Aorta (tissue), 5 donors: ENCODE data around the gene PXMP4. TPM values are rescaled to one million over a fixed set of nuclear protein-coding genes. Genes with fewer than 3 reads are reported as not detected.

ENCODE experiments used
- ATAC-seq: fragments of 200-7000 bp; cut with Tn5 transposase; one replicate; pipeline ENCODE4 v1.9.1; 2022; ENCODE audit warnings: moderate library complexity; ENCODE audit not compliant: low FRiP score
- DNase-seq, 2 donors: peaks; one replicate each; pipeline ENCODE4 v3.0.0-alpha.2; 2020
- H3K27ac ChIP-seq, 2 donors: one replicate each; pipeline ENCODE4 v1.5.1; 2013; ENCODE audit warnings: low read length in 2 of 2, mild to moderate bottlenecking in 2 of 2, moderate library complexity in 2 of 2, control low read depth in 1 of 2, inconsistent platforms in 1 of 2, low read depth in 1 of 2
- H3K27me3 ChIP-seq, 2 donors: one replicate each; pipeline ENCODE4 v1.6.1; 2013; ENCODE audit warnings: control low read depth in 1 of 2, low read length in 1 of 2, mild to moderate bottlenecking in 1 of 2, moderate library complexity in 1 of 2; ENCODE audit not compliant: insufficient read depth in 2 of 2, control insufficient read depth in 1 of 2
- H3K36me3 ChIP-seq, 2 donors: one replicate each; pipeline ENCODE4 v1.6.1; 2013; ENCODE audit warnings: control low read depth in 1 of 2, low read length in 1 of 2, mild to moderate bottlenecking in 1 of 2; ENCODE audit not compliant: insufficient read depth in 2 of 2, control insufficient read depth in 1 of 2
- H3K4me1 ChIP-seq, 2 donors: one replicate each; pipeline ENCODE4 v1.6.1; 2013; ENCODE audit warnings: low read length in 2 of 2, control low read depth in 1 of 2, mild to moderate bottlenecking in 1 of 2, moderate library complexity in 1 of 2; ENCODE audit not compliant: insufficient read depth in 2 of 2, control insufficient read depth in 1 of 2
- H3K4me3 ChIP-seq, 2 donors: one replicate each; pipeline ENCODE4 v1.5.1; 2013; ENCODE audit warnings: low read length in 2 of 2, control low read depth in 1 of 2, mild to moderate bottlenecking in 1 of 2
- H3K9me3 ChIP-seq: one replicate; pipeline ENCODE4 v1.6.1; 2013; ENCODE audit warnings: mild to moderate bottlenecking, low read length; ENCODE audit not compliant: control insufficient read depth
- WGBS, 2 donors: extraction: QIAGEN DNeasy Blood & Tissue Kit; methylation state at CpG; one replicate each; pipeline ENCODE4 v1.1.7; 2013; 5-methylcytosine and 5-hydroxymethylcytosine counted together
- intact Hi-C, 2 donors: fragments of 100-400 bp; cut with DNase I; formaldehyde crosslinking; loops; one replicate each; pipeline versions ENCODE4 v1.14.2 to v1.15.0; 2022
- polyA plus RNA-seq, 2 donors: library from polyadenylated mRNA; stranded (reverse); fragments of 200-250 nt; gene quantifications; one replicate each; pipeline ENCODE4 v1.2.3, GENCODE V29; 2013
- total RNA-seq, 2 donors: library from RNA; stranded (reverse); fragmentation: NEBNext Ultra II Directional; extraction: Animal tissue kit (Norgen Biotek cat#: 25700); gene quantifications; one replicate each; pipeline ENCODE4 v1.2.1, GENCODE V29; 2021
- donor health status: healthy with polysubstance abuse.
- donor health status: Bipolar disorder and iron deficiency.
- donor health status: DM: no; HTN: no; CAD: no.
- donor health status: DM: no; HTN: no; CAD: no.
- donor health status: DM: yes; HTN: yes; CAD: no.

The PXMP4 gene
- total and polyA plus RNA-seq, 4 donors = 1.5 to 7.5 (median 4.7) TPM

DNA sequence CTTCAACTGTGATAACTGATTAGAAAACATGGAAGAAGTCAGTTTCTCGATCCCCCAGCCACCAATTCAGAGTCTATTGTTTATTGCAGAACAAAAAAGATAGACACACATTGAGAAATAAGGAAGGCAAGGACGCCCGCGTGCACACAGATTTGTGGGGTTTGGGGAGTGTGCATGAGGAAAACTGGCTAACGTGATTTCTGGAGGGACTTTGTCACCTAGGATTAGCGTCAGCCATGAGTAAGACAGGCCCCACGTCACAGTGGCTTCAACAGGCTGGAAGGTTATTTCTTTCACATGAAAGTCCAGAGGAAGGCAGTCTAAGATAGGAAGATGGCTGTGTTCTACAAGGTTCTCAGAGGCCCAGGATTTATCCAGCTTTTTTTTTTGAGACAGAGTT, 19.4 kb upstream of the PXMP4 start:
- Histone ChIP-seq H3K4me3 (no peak overlapping the region), H3K4me1 (no peaks in the 10 kb centered on the region), H3K27ac (no peak overlapping the region), H3K36me3 (no peaks in the 10 kb centered on the region), H3K9me3 (peaks cover 3% of the 10 kb centered on the region), H3K27me3 (no peaks in the 10 kb centered on the region)
- DNase-seq (no peak), ATAC-seq (no peak)
- intact Hi-C loops = loop anchor here in 1 of 2 donors (10.0 kb wide), 2 partner anchors 65 to 295 kb away; partner anchors contain the start of gene SNTA1
- 90% methylated on average over 7 of the region's 7 CpGs for WGBS, 2 donors

DNA sequence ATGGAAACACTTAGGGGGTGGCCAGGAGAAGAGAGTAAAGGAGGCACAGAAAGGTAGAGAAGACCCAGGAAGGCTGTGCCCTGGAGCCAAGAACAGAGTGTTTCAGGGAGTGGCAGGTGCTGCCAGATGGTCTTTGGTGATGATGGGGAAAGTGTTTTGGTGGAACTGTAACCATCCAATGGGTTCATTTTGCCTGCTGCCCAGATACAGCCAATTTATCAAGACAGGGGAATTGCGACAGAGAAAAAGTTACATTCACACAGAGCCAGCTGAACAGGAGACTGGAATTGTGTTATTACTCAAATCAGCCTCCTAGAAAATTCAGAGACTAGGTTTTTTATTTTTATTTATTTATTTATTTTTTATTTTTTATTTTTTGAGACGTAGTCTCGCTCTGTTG, 16.9 kb upstream of the PXMP4 start:
- no peak for ATAC-seq
- H3K27me3 ChIP-seq = no peaks in the 10 kb centered on the region
- H3K36me3 ChIP-seq = no peaks in the 10 kb centered on the region
- intact Hi-C loops = loop anchor here in 1 of 2 donors (10.0 kb wide), 2 partner anchors 68 to 292 kb away; partner anchors contain the start of gene SNTA1
- no peak overlapping the region for H3K4me3 ChIP-seq
- DNase-seq = no peak
- H3K4me1 ChIP-seq = no peaks in the 10 kb centered on the region
- 98 to 100% methylated on average over 3 of the region's 3 CpGs for WGBS, 2 donors
- peaks cover 3% of the 10 kb centered on the region for H3K9me3 ChIP-seq
- no peak overlapping the region for H3K27ac ChIP-seq

DNA sequence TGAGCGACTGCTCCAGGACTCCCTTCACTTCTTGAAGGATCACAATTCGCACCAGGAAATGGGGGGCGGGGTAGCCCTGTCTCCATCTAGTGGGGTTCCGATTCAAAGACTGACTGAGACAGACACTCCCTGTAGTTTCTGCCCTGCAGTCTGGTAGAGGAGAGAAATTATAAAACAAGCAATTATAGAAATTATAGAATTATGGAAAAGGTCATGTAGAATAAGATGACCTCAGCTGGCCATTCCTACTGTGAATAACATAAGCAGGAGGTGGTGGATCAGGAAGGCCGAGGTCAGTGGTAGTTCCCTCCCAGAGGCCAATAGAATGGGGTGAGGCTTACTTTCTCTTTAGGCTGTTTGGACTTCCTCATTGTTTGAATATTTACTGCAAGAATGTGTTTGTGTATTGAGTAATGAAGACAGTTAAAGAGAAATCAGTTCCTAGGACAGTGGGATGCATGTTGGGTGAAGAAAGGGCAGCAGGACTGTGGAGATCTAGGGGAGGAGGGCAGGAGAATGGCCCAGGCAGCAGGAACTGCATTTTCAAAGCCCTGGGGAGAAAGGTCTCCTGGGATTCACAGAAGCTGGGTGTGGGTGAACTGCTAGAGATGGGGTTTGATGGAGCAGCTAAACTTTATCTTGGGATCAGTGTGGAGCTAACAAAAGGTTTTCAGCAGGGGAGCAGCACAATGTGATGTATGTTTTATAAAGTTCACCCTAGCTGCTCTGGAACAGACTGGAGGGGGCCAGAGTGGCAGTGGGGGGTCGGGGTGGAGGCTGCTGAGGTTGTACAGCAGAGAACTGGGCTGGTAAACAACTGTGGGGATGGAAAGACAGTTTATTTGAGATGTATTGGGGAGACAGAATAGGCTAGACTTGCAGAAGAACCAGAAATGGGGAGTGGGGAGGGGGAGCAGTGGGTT, 13.8 kb upstream of the PXMP4 start:
- Histone ChIP-seq H3K27me3 (no peaks in the 10 kb centered on the region), H3K9me3 (peaks cover 3% of the 10 kb centered on the region), H3K4me3 (no peak overlapping the region), H3K36me3 (no peaks in the 10 kb centered on the region), H3K4me1 (no peaks in the 10 kb centered on the region), H3K27ac (no peak overlapping the region)
- DNase-seq = peak in 1 of 2 donors; percentile 58
- 80 to 86% methylated on average over 6 of the region's 6 CpGs for WGBS, 2 donors
- ATAC-seq = no peak
- intact Hi-C loops = loop anchor here in 1 of 2 donors (10.0 kb wide), 2 partner anchors 71 to 289 kb away; partner anchors contain the start of gene SNTA1

DNA sequence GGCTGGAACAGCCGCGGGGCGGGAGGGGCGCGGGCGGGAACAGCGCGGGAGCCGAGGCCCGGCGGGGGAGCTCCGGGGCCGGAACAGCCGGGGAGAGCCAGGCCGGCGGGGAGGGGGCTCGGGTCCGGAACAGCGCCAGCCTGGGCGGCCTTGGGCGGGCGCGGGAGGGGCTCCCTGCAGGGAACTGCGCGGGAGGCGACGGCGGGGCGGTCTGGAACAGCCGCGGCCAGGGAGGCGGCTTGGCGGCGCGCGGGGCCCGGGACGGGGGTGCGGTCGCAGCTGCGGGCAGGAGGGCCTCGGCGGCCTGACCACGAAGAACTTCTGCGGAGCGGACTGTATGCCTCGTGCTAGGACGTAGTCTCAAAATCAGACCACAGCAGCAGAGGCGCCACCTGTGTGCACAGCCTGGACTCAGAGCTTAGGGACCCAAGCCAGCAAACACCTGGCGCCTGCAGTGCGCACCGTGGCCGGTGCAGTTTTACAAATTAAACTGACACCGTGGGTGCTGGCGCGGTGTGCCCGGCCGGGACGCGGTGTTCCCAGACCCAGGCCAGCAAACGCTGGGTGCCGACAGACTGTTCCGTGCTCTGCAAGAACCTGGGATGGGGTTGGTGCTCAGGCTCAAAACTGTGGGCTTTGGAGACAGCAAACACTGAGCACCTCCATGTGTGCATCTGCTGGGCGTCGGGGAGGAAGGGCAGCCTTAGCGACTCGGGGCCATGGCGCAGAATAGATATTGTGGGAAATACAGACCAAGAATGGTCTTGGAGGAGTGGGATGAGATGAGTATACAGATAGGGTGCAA, 12.3 kb upstream of the PXMP4 start:
- 1% methylated on average over 43 to 68 of the region's 68 CpGs for WGBS, 2 donors
- ATAC-seq (peak; percentile 56), DNase-seq (peak; percentile 91 to 94)
- Histone ChIP-seq H3K27me3 (no peaks in the 10 kb centered on the region), H3K4me1 (no peaks in the 10 kb centered on the region), H3K9me3 (peaks cover 3% of the 10 kb centered on the region), H3K36me3 (no peaks in the 10 kb centered on the region), H3K4me3 (peak overlapping the region; percentile 23 to 40), H3K27ac (peak overlapping the region; percentile 12 to 84)
- intact Hi-C loops = loop anchor here in 1 of 2 donors (10.0 kb wide), 2 partner anchors 72 to 288 kb away; partner anchors contain the start of gene SNTA1

DNA sequence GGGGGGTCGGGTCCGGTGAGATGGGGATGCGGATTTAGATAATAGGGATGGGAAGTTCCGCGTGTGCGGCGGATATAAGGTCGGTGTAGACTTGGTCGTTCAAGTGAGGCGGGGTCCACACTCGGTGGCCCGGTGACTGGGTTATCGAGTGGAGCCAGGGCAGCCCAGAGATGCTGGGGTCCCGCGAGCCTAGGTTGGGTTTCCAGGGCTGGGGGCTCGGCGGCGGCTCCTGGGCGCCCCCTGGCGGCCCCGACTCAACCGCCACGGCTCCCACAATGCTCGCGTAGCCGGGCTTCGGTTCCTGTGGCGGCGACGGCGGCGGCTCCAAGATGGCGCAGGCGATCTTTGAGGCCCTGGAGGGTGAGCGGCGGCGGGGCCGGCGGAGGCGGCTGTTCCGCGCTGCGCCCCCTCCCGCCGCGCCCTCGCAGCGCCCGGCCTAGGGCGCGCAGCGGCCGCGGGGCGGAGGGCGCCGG, 11.6 kb upstream of the PXMP4 start, which contains the start of gene ZNF341:
ZNF341 (plus strand) TSS at position 304 of the 473 bp plus-strand sequence; CDS start at position 330, 26 bp downstream.
- intact Hi-C loops = loop anchor here in 1 of 2 donors (10.0 kb wide), 2 partner anchors 73 to 287 kb away; partner anchors contain the start of gene SNTA1
- peak within 1 kb of the TSS; percentile 12 to 84 for H3K27ac ChIP-seq
- H3K4me1 ChIP-seq = no peaks in the 10 kb centered on the region
- no peaks in the 10 kb centered on the region for H3K27me3 ChIP-seq
- WGBS, 2 donors = 4 to 6% methylated on average over 34 to 57 of the region's 57 CpGs
- no peaks in the 10 kb centered on the region for H3K36me3 ChIP-seq
- ATAC-seq = peak; percentile 94
- H3K9me3 ChIP-seq = peaks cover under 1% of the 10 kb centered on the region
- peak within 1 kb of the TSS; percentile 23 to 40 for H3K4me3 ChIP-seq
- DNase-seq = peak; percentile 93 to 96

DNA sequence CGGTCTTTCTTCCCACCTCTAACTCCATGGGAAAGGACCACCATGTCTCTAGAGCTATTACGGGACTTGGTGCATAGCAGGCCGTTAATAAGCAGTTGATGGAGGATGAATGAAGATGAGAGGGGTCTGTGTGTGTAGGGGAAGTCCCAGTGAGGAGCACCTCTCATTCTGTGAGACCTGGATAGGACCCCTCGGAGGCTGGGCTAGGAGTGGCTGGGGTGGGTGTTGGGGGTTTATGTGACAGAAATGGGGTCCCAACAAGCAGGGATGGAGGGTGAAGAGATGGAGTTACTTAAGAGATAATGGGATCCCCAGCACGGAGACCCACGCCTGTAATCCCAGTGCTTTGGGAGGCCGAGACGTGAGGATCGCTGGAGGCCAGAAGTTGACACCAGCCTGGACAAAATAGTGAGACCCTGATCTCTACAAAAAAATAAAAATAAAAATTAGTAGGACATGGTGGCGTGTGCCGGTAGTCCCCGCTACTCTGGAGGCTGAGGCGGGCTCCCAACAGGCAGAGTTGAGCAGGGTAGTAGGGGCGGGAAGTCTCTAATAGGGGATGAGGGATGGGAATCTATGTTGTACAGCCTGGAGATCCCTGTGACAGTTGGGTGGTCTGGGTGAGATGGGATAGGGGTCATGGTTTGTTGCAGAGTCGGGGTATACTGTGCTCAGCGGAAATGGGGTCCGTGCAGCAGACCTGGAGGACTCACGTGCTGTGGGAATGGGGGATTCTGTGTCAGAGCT, 11.0 kb upstream of the PXMP4 start:
- DNase-seq (no peak), ATAC-seq (peak; percentile 5)
- Histone ChIP-seq H3K9me3 (no peaks in the 10 kb centered on the region), H3K36me3 (no peaks in the 10 kb centered on the region), H3K27me3 (no peaks in the 10 kb centered on the region), H3K4me1 (no peaks in the 10 kb centered on the region), H3K4me3 (peak overlapping the region; percentile 23 to 27), H3K27ac (peak overlapping the region in 1 of 2 donors; percentile 49)
- WGBS, 2 donors = 81 to 84% methylated on average over 18 of the region's 18 CpGs
- intact Hi-C loops = loop anchor here in 1 of 2 donors (10.0 kb wide), 2 partner anchors 74 to 286 kb away; partner anchors contain the start of gene SNTA1

DNA sequence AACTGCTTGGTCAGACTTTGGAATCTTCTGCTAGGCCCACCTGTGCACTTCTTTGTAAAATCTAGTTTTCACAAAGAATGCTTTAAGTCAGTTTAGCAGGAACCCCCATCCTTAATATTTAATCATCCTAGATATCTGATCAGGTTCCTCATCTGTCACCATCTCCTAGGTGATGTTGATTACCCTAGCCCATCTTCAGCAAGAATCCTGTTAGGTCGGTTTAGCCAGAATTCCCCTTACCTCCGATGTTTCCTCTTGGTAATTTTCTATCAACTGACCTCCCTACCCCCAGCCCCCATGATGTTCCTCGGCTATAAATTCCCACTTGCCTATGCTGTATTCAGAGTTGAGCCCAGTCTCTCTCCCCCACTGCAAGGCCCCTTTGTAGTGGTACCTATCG, 9.0 kb upstream of the PXMP4 start:
- Histone ChIP-seq H3K27ac (no peak overlapping the region), H3K9me3 (no peaks in the 10 kb centered on the region), H3K4me3 (no peak overlapping the region), H3K36me3 (no peaks in the 10 kb centered on the region), H3K4me1 (no peaks in the 10 kb centered on the region), H3K27me3 (no peaks in the 10 kb centered on the region)
- DNase-seq = no peak
- 77 to 78% methylated on average over 4 of the region's 4 CpGs for WGBS, 2 donors
- no peak for ATAC-seq
- intact Hi-C loops = no loop called here

DNA sequence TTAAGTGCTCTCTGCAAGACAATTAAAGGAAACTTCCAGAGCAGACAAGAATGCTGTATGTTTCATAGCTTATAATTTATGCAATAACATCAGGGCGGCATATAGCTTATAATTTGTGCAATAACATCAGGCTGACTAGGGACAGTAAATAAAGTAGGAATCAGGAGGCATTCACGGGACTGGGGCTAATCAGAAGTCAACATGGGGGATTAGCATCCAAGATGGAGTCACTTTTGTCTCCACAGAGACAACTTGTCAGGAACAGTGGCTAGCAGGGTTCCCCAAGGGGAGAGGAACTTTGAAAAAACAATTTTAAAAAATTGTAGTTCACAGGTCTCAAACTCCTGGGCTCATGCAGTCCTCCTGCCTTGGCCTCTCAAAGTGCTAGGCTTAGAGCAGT, 8.4 kb upstream of the PXMP4 start:
- H3K9me3 ChIP-seq = no peaks in the 10 kb centered on the region
- H3K27me3 ChIP-seq = no peaks in the 10 kb centered on the region
- intact Hi-C loops = no loop called here
- no peak overlapping the region for H3K4me3 ChIP-seq
- ATAC-seq = no peak
- H3K36me3 ChIP-seq = no peaks in the 10 kb centered on the region
- 75 to 83% methylated on average over 2 of the region's 2 CpGs for WGBS, 2 donors
- DNase-seq = no peak
- no peaks in the 10 kb centered on the region for H3K4me1 ChIP-seq
- no peak overlapping the region for H3K27ac ChIP-seq
